Measurements from ENCODE around the gene RAB14. TPM values are rescaled to one million over a fixed set of nuclear protein-coding genes. Genes with fewer than 3 reads are reported as not detected.

RAB14 gene
- total and polyA plus RNA-seq, 2 experiments from 2014 or later = 22.8 to 31.0 TPM

- H3K27me3 Mint-ChIP-seq (ENCODE audit: insufficient read depth, low read depth, poor library complexity) = peaks cover 5% of the 10 kb centered on the region
- no peaks in the 10 kb centered on the region for H3F3A ChIP-seq (replicated peaks; ENCODE audit: low read depth)
- H3K4me3 Mint-ChIP-seq = no peak overlapping the region; the same call in 2 of the 3 replicates
- H3K79me2 ChIP-seq (replicated peaks; ENCODE audit: insufficient read depth) = no peaks in the 10 kb centered on the region
- no peaks in the 10 kb centered on the region; the same call in 2 of the 3 replicates for H3K36me3 Mint-ChIP-seq (ENCODE audit: low read depth)
- H3K36me3 ChIP-seq (ENCODE audit: insufficient read depth) = no peaks in the 10 kb centered on the region
- no peaks in the 10 kb centered on the region for H3K27me3 ChIP-seq (ENCODE audit: insufficient read depth)
- ATAC-seq (peak; percentile 8; the same call in 1 of the 3 replicates), DNase-seq (ENCODE audit: low spot score) (peak; percentile 32)
- no peaks in the 10 kb centered on the region for H3K9me2 ChIP-seq (ENCODE audit: insufficient read depth)
- H3K4me1 ChIP-seq (ENCODE audit: insufficient read depth) = peaks cover 9% of the 10 kb centered on the region
- H2AFZ ChIP-seq = peak overlapping the region; percentile 54; the same call in 1 of the 2 replicates
- H4K20me1 ChIP-seq (replicated peaks; ENCODE audit: insufficient read depth) = no peaks in the 10 kb centered on the region
- no peaks in the 10 kb centered on the region; the same call in 2 of the 3 replicates for H3K9me3 Mint-ChIP-seq
- no peak overlapping the region for H3K4me3 ChIP-seq
- H3K4me1 Mint-ChIP-seq = peaks cover 15% of the 10 kb centered on the region
- no peak overlapping the region for H3K27ac Mint-ChIP-seq
- H3K27ac ChIP-seq (ENCODE audit: low read depth) = no peak overlapping the region
- peak overlapping the region; percentile 30; the same call in 1 of the 2 replicates for H3K4me2 ChIP-seq
- no peak for TF ChIP-seq ZNF462 (CRISPR knock-in tag; IDR thresholded peaks at IDR 0.05)
- TF ChIP-seq JUNB (IDR thresholded peaks at IDR 0.05; ENCODE audit: unreplicated experiment) = no peak
- no peak for TF ChIP-seq NANOG (IDR thresholded peaks at IDR 0.05; ENCODE audit: borderline replicate concordance)
- no peak for TF ChIP-seq ZNF331 (CRISPR knock-in tag; IDR thresholded peaks at IDR 0.05; ENCODE audit: low read depth)
- no peak for TF ChIP-seq ETS1 (IDR thresholded peaks at IDR 0.05)
- TF ChIP-seq CREB1 (CRISPR knock-in tag; IDR thresholded peaks at IDR 0.05; ENCODE audit: low read depth) = no peak
- TF ChIP-seq, protein P1, sequence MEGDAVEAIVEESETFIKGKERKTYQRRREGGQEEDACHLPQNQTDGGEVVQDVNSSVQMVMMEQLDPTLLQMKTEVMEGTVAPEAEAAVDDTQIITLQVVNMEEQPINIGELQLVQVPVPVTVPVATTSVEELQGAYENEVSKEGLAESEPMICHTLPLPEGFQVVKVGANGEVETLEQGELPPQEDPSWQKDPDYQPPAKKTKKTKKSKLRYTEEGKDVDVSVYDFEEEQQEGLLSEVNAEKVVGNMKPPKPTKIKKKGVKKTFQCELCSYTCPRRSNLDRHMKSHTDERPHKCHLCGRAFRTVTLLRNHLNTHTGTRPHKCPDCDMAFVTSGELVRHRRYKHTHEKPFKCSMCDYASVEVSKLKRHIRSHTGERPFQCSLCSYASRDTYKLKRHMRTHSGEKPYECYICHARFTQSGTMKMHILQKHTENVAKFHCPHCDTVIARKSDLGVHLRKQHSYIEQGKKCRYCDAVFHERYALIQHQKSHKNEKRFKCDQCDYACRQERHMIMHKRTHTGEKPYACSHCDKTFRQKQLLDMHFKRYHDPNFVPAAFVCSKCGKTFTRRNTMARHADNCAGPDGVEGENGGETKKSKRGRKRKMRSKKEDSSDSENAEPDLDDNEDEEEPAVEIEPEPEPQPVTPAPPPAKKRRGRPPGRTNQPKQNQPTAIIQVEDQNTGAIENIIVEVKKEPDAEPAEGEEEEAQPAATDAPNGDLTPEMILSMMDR (conservative IDR thresholded peaks at IDR 0.05; ENCODE audit: low read depth in 2 of 2) = no peak
- no peak for TF ChIP-seq STAT1 (IDR thresholded peaks at IDR 0.05; ENCODE audit: unreplicated experiment)
- TF ChIP-seq EZH2 (IDR thresholded peaks at IDR 0.05; ENCODE audit: low read depth, unreplicated experiment) = no peak
- TF ChIP-seq EZH2phosphoT487 (IDR thresholded peaks at IDR 0.05; ENCODE audit: unreplicated experiment) = no peak
- no peak for TF ChIP-seq POLR2AphosphoS5 (IDR thresholded peaks at IDR 0.05; ENCODE audit: low read depth)
- no peak for TF ChIP-seq REST (IDR thresholded peaks at IDR 0.05; ENCODE audit: unreplicated experiment)
- no peak for TF ChIP-seq ZNF114 (CRISPR knock-in tag; IDR thresholded peaks at IDR 0.05)
These were observed 5.1 kb upstream of the RAB14 start for GRCh38 chr9:121206516-121207370.
